Measurements from ENCODE around the gene SPOCK3. TPM values are rescaled to one million over a fixed set of nuclear protein-coding genes. Genes with fewer than 3 reads are reported as not detected.
"Not testable (repeated sequence)": the region's sequence is repeated elsewhere in the genome, so short reads cannot be mapped to it uniquely, and the experiment has no call there.

Gene SPOCK3
- polyA plus RNA-seq, 4 donors: 7.3 to 15.4 (median 13.3) TPM

- DNase-seq (ENCODE audit: low read depth in 4 of 4, low spot score in 2 of 4): not testable (repeated sequence)
These were observed 518.3 kb downstream of the SPOCK3 start for GRCh38 chr4:166715748-166716713.

GRCh38 chr4:166700592-166700991 lies 533.7 kb downstream of the SPOCK3 start:
- DNase-seq (ENCODE audit: low read depth in 4 of 4, low spot score in 2 of 4): no peak

GRCh38 chr4:166688835-166689234 lies 545.5 kb downstream of the SPOCK3 start:
- no peak for DNase-seq (ENCODE audit: low read depth in 4 of 4, low spot score in 2 of 4)

- DNase-seq (ENCODE audit: low read depth in 4 of 4, low spot score in 2 of 4): no peak
These were observed 546.5 kb downstream of the SPOCK3 start for GRCh38 chr4:166687828-166688227.
